Heart left ventricle (tissue), 16 donors: ENCODE measurements around the gene UGGT2. TPM values are rescaled to one million over a fixed set of nuclear protein-coding genes. Genes with fewer than 3 reads are reported as not detected.
"Not testable (repeated sequence)": the region's sequence is repeated elsewhere in the genome, so short reads cannot be mapped to it uniquely, and the experiment has no call there.

Experiments used
- ATAC-seq, 4 donors: fragments of 200-7000 bp; cut with Tn5 transposase; one replicate each; pipeline ENCODE4 v1.9.1; 2020 to 2022; ENCODE audit warnings: moderate library complexity in 4 of 4, mild to moderate bottlenecking in 3 of 4, moderate number of reproducible peaks in 1 of 4
- DNase-seq, 5 donors: peaks; one replicate each; pipeline ENCODE4 v3.0.0-alpha.2; 2020
- H3K27ac ChIP-seq, 12 donors: fragments of 200-600 bp; sonication (generic) in 4 of 12; one replicate each; pipeline versions ENCODE4 v1.5.0 to v1.8.0; 2016 to 2022; ENCODE audit warnings: mild to moderate bottlenecking in 2 of 12
- H3K27me3 ChIP-seq, 9 donors: fragments of 200-600 bp; sonication (generic) in 2 of 9; one replicate each; pipeline versions ENCODE4 v1.5.1 to v1.8.0; 2016 to 2022; ENCODE audit warnings: mild to moderate bottlenecking in 3 of 9
- H3K36me3 ChIP-seq, 9 donors: fragments of 200-600 bp; sonication (generic) in 2 of 9; one replicate each; pipeline versions ENCODE4 v1.5.0 to v1.8.0; 2018 to 2022; ENCODE audit warnings: mild to moderate bottlenecking in 2 of 9
- H3K4me1 ChIP-seq, 12 donors: fragments of 200-600 bp; sonication (generic) in 4 of 12; one replicate each; pipeline versions ENCODE4 v1.5.0 to v1.8.0; 2016 to 2022; ENCODE audit warnings: mild to moderate bottlenecking in 3 of 12
- H3K4me3 ChIP-seq, 12 donors: fragments of 200-600 bp; sonication (generic) in 4 of 12; one replicate each; pipeline versions ENCODE4 v1.5.0 to v1.8.0; 2017 to 2022; ENCODE audit warnings: mild to moderate bottlenecking in 9 of 12, moderate library complexity in 4 of 12
- H3K9me3 ChIP-seq, 12 donors: fragments of 200-600 bp; sonication (generic) in 4 of 12; one replicate each; pipeline versions ENCODE4 v1.5.0 to v1.8.0; 2016 to 2022; ENCODE audit warnings: mild to moderate bottlenecking in 1 of 12
- POLR2A ChIP-seq, 2 donors: fragments of 450-650 bp; IDR thresholded peaks; one replicate each; pipeline ENCODE4 v1.6.1; 2017; ENCODE audit warnings: antibody characterized with exemption in 2 of 2, mild to moderate bottlenecking in 2 of 2, moderate library complexity in 2 of 2
- WGBS, 4 donors: extraction: QIAGEN DNeasy Blood & Tissue Kit in 2 of 4; methylation state at CpG; one replicate each; pipeline versions ENCODE4 v1.1.5 to v1.1.7; 2013 to 2018; 5-methylcytosine and 5-hydroxymethylcytosine counted together
- intact Hi-C, 10 donors: fragments of 100-400 bp; cut with DNase I; formaldehyde crosslinking; loops; one replicate each; pipeline versions ENCODE4 v1.11.1 to v1.14.2; 2022
- polyA plus RNA-seq, 2 donors: library from polyadenylated mRNA; stranded (reverse); fragments of 200-250 nt; gene quantifications; one replicate each; pipeline ENCODE4 v1.2.3, GENCODE V29; 2013
- total RNA-seq, 9 donors: library from RNA; depleted of rRNA in 2 of 9; stranded (reverse); fragments of >200 nt in 2 of 9; fragmentation: NEBNext Ultra II Directional in 3 of 9; extraction: Animal tissue kit (Norgen Biotek cat#: 25700) in 3 of 9; gene quantifications; one replicate each; pipeline versions ENCODE4 v1.1.0 to v1.2.4, GENCODE V29; 2016 to 2023
- TF ChIP-seq, protein P1 (sequence below), 12 donors: fragments of 200-600 bp; sonication (generic) in 4 of 12; IDR thresholded peaks; one replicate each; pipeline versions ENCODE4 v1.5.0 to v1.8.0; 2018 to 2022; ENCODE audit warnings: antibody characterized with exemption in 12 of 12, mild to moderate bottlenecking in 5 of 12
- donor health status: ischemic (EF 13 %, LVEDD 7.1; RV severe dilation, severe dysfunction).
- donor health status: healthy with polysubstance abuse.
- donor health status: DM: no; HTN: yes; CAD: no.
- donor health status: DM: no; HTN: no; CAD: no.
- donor health status: ischemic (EF 25% LVEDD 6.9; RV normal size, moderate dysfunction).
- donor health status: ischemic (EF 25% LVEDD 5.7; RV mildly dilated, moderate dysfunction).
- donor health status: healthy.
- donor health status: DM: yes; HTN: yes; CAD: no.
- donor health status: ischemic (EF 35%, LVEDD 5.7; RV mildly dilated, moderate dysfunction).
- donor health status: nonischemic (EF 11% LVEDD 7.7; RV severe dilation, severe dysfunction).
- donor health status: DM: yes; HTN: yes; CAD: no.
- donor health status: PGD.
- donor health status: ischemic (EF 29% LVEDD 5.4; RV normal size, mild dysfunction).
- donor health status: nonischemic (EF 23%, LVEDD 6.1; RV moderate dilation, normal function).

UGGT2 gene
- total and polyA plus RNA-seq, 11 donors = 4.3 to 15.9 (median 13.3) TPM

DNA sequence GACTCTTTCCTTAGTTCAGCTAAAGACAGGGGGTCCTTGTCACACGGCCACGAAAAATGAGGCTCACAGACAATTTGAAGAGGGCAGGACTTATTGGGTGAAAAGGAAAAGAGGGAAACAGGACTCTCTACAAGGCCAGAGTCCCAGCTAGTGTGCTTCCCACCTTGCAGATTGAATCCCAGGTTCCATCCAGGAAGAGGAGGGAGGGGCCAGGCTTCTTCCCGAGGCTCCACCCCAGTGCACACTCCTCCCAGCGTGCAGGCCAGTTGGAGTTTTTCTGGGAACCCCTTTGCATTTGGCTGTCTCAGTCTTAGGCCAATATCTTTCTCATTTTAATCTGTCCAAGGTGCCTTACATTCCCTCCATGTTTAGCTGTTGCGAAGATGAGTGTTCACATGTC, 269.5 kb downstream of the UGGT2 start:
- H3K4me3 ChIP-seq = no peak overlapping the region
- DNase-seq (no peak), ATAC-seq (no peak)
- peaks cover 0 to 9% (median 0%) of the 10 kb centered on the region in 12 donors for H3K9me3 ChIP-seq
- H3K27ac ChIP-seq = no peak overlapping the region
- 81 to 82% (median 81%) methylated on average over 5 of the region's 5 CpGs for WGBS, 4 donors
- peaks cover 0 to 9% (median 0%) of the 10 kb centered on the region in 12 donors for H3K4me1 ChIP-seq
- TF ChIP-seq POLR2A (IDR thresholded peaks at IDR 0.05) = no peak
- TF ChIP-seq, protein P1, sequence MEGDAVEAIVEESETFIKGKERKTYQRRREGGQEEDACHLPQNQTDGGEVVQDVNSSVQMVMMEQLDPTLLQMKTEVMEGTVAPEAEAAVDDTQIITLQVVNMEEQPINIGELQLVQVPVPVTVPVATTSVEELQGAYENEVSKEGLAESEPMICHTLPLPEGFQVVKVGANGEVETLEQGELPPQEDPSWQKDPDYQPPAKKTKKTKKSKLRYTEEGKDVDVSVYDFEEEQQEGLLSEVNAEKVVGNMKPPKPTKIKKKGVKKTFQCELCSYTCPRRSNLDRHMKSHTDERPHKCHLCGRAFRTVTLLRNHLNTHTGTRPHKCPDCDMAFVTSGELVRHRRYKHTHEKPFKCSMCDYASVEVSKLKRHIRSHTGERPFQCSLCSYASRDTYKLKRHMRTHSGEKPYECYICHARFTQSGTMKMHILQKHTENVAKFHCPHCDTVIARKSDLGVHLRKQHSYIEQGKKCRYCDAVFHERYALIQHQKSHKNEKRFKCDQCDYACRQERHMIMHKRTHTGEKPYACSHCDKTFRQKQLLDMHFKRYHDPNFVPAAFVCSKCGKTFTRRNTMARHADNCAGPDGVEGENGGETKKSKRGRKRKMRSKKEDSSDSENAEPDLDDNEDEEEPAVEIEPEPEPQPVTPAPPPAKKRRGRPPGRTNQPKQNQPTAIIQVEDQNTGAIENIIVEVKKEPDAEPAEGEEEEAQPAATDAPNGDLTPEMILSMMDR (IDR thresholded peaks at IDR 0.05) = no peak
- no peaks in the 10 kb centered on the region for H3K27me3 ChIP-seq
- H3K36me3 ChIP-seq = peaks cover 0 to 54% (median 40%) of the 10 kb centered on the region in 9 donors
- intact Hi-C loops = no loop called here

DNA sequence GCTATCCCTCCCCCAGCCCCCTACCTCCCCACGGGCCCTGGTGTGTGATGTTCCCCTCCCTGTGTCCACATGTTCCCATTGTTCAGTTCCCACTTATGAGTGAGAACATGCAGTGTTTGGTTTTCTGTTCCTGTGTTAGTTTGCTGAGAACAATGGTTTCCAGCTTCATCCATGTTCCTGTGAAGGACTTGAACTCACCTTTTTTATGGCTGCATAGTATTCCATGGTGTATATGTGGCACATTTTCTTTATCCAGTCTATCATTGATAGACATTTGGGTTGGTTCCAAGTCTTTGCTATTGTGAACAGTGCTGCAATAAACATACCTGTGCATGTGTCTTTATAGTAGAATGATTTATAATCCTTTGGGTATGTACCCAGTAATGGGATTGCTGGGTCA, 271.3 kb downstream of the UGGT2 start:
- H3K27ac ChIP-seq, ATAC-seq, H3K27me3 ChIP-seq, H3K4me3 ChIP-seq, H3K9me3 ChIP-seq, H3K4me1 ChIP-seq, DNase-seq, intact Hi-C loops: not testable (repeated sequence)
- H3K36me3 ChIP-seq = peaks cover 0 to 52% (median 33%) of the 10 kb centered on the region in 9 donors
- 90 to 100% (median 97%) methylated on average over 1 of the region's 1 CpG for WGBS, 4 donors

DNA sequence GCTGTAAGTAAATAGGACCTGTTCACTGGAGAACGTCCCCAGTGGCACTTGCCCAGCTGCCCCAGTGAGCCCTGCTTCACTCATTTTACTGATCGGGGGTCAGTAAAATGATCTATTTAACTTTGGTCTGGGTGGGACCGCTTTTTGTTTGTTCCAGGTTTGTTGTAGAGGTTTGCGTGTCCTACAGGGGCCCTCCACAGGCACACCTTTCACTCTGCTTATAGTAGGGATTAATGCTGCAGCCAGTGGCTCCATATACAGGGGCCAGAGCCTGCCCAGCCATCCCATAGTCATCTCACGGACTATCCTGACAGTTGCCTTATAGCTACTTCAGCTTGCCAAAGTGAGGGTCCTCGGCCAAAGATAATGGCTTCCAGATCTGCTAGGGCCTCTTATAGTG, 272.2 kb downstream of the UGGT2 start:
- intact Hi-C loops = no loop called here
- WGBS, 4 donors = 98 to 100% (median 98%) methylated on average over 6 of the region's 6 CpGs
- H3K27ac ChIP-seq = no peak overlapping the region
- H3K36me3 ChIP-seq = peaks cover 0 to 51% (median 24%) of the 10 kb centered on the region in 9 donors
- peaks cover 0 to 9% (median 0%) of the 10 kb centered on the region in 12 donors for H3K9me3 ChIP-seq
- H3K4me3 ChIP-seq = no peak overlapping the region
- ATAC-seq (no peak), DNase-seq (no peak)
- no peak for TF ChIP-seq POLR2A (IDR thresholded peaks at IDR 0.05)
- TF ChIP-seq, protein P1 (IDR thresholded peaks at IDR 0.05) = no peak
- no peaks in the 10 kb centered on the region for H3K27me3 ChIP-seq
- H3K4me1 ChIP-seq = peaks cover 0 to 9% (median 0%) of the 10 kb centered on the region in 12 donors

DNA sequence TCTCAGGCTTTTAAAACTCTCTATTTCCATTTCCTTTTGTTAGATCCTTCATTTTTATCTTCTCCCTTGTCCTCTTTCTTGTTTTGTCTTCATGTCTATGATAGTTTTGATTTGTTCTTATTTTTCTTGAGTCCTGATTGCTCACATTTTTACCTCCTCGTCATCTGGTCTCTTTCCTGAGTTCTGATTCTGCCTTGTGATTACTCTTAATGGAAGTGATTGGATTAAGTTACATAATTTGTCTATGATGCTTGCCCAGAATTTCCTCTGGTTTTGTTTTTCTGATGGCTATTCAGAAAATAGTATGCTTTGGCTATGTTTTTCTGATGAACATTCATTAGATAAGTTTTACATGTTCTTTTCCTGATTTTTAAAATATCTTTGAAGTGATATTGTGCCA, 273.7 kb downstream of the UGGT2 start:
- Histone ChIP-seq H3K4me3 (no peak overlapping the region), H3K27ac (no peak overlapping the region), H3K27me3 (no peaks in the 10 kb centered on the region), H3K36me3 (peaks cover 0 to 55% (median 24%) of the 10 kb centered on the region in 9 donors), H3K4me1 (peaks cover 0 to 7% (median 0%) of the 10 kb centered on the region in 12 donors), H3K9me3 (peaks cover 0 to 9% (median 0%) of the 10 kb centered on the region in 12 donors)
- ATAC-seq (no peak), DNase-seq (no peak)
- TF ChIP-seq POLR2A (IDR thresholded peaks at IDR 0.05) = no peak
- TF ChIP-seq, protein P1 (IDR thresholded peaks at IDR 0.05) = no peak
- intact Hi-C loops = loop anchor here in 1 of 10 donors (10.0 kb wide), 1 partner anchor 285 kb away; no protein-coding TSS in a partner anchor
- 53 to 98% (median 96%) methylated on average over 1 of the region's 1 CpG for WGBS, 4 donors

DNA sequence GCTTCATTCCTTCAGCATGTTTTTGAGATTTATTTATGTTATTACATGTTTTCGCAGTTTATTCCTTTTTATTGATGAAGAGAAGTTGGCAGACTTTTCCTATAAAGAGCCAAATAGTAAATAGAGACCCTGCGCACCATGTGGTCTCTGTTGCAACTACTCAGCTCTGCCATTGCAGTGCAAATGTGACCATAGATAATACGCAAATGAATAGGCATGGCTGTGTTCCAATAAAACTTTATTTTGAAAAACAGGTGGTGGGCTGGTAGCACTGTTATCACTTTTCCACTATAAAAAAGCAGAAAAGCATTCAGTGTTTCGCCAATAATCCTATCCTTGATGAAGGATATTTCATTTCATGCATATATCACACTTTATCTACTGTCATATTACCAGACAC, 281.3 kb downstream of the UGGT2 start:
- no peak for ATAC-seq
- 94 to 96% (median 95%) methylated on average over 4 of the region's 4 CpGs for WGBS, 4 donors
- no peak for TF ChIP-seq POLR2A (IDR thresholded peaks at IDR 0.05)
- TF ChIP-seq, protein P1 (IDR thresholded peaks at IDR 0.05) = no peak

More for the DNA sequence above, 281.3 kb downstream of the UGGT2 start:
- Histone ChIP-seq H3K9me3 (no peaks in the 10 kb centered on the region), H3K4me1 (no peaks in the 10 kb centered on the region), H3K27me3 (no peaks in the 10 kb centered on the region), H3K27ac (no peak overlapping the region), H3K36me3 (peaks cover 0 to 53% (median 30%) of the 10 kb centered on the region in 9 donors), H3K4me3 (no peak overlapping the region)
- intact Hi-C loops = loop anchor here in 1 of 10 donors (10.0 kb wide), 1 partner anchor 277 kb away; no protein-coding TSS in a partner anchor
- no peak for DNase-seq
